NB4 (cell line): ENCODE results near the gene ULBP2.

ENCODE experiments used
- CTCF ChIP-seq: IDR thresholded peaks from one replicate; pipeline ENCODE4 v1.5.1; 2012; ENCODE audit warnings: low read depth, low read length
- POLR2A ChIP-seq: IDR thresholded peaks from 2 replicates; pipeline ENCODE4 v1.6.1; 2011; ENCODE audit warnings: mild to moderate bottlenecking; ENCODE audit not compliant: insufficient read length; ENCODE audit errors: extremely low read depth

- TF ChIP-seq POLR2A: no peak
- TF ChIP-seq CTCF: no peak
These were observed 46.0 kb upstream of the ULBP2 start for GRCh38 chr6:149895833-149896271.
